ENCODE measurements around the gene SLC6A1.

Gene SLC6A1

DNA sequence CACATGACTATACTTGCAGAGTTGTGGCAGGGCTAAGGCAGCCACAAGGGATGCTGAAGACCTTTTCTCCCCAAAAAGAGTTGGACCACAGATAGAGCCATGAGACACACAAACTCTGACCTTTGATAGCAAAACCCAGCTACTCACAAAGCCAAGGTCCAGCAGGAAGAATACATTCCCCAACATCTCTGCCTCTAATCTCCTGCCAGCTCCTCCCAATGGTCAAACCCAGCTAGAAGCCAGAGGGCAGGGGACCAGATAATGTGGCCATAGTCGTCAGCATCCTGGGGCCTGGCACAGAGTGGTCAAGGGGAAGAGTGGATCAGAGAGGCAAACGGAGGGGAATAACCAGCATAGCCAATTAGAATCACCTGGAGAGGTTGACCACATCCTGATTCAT, 28.2 kb downstream of the SLC6A1 start:
- no peak for DNase-seq
- Histone ChIP-seq H3K27me3 (peaks cover 3% of the 10 kb centered on the region; the same call in 1 of the 2 replicates), H3K4me3 (ENCODE audit: low read depth, low read length) (no peak overlapping the region), H3K9me3 (no peaks in the 10 kb centered on the region), H3K4me1 (no peaks in the 10 kb centered on the region), H3K36me3 (no peaks in the 10 kb centered on the region)
- TF ChIP-seq, protein P1, sequence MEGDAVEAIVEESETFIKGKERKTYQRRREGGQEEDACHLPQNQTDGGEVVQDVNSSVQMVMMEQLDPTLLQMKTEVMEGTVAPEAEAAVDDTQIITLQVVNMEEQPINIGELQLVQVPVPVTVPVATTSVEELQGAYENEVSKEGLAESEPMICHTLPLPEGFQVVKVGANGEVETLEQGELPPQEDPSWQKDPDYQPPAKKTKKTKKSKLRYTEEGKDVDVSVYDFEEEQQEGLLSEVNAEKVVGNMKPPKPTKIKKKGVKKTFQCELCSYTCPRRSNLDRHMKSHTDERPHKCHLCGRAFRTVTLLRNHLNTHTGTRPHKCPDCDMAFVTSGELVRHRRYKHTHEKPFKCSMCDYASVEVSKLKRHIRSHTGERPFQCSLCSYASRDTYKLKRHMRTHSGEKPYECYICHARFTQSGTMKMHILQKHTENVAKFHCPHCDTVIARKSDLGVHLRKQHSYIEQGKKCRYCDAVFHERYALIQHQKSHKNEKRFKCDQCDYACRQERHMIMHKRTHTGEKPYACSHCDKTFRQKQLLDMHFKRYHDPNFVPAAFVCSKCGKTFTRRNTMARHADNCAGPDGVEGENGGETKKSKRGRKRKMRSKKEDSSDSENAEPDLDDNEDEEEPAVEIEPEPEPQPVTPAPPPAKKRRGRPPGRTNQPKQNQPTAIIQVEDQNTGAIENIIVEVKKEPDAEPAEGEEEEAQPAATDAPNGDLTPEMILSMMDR (IDR thresholded peaks at IDR 0.05; ENCODE audit: low read depth, low read length) = no peak

- TF ChIP-seq, protein P1 (IDR thresholded peaks at IDR 0.05; ENCODE audit: low read depth, low read length) = no peak
- H3K27me3 ChIP-seq = peaks cover 3% of the 10 kb centered on the region; the same call in 1 of the 2 replicates
- H3K4me3 ChIP-seq (ENCODE audit: low read depth, low read length) = no peak overlapping the region
- H3K36me3 ChIP-seq = no peaks in the 10 kb centered on the region
- no peaks in the 10 kb centered on the region for H3K4me1 ChIP-seq
- DNase-seq = no peak
- no peaks in the 10 kb centered on the region for H3K9me3 ChIP-seq
These were observed 29.1 kb downstream of the SLC6A1 start for GRCh38 chr3:11021611-11022011.

GRCh38 chr3:11022115-11022514, 29.6 kb downstream of the SLC6A1 start:
- Histone ChIP-seq H3K9me3 (no peaks in the 10 kb centered on the region), H3K36me3 (no peaks in the 10 kb centered on the region), H3K4me1 (no peaks in the 10 kb centered on the region), H3K27me3 (peaks cover 3% of the 10 kb centered on the region; the same call in 1 of the 2 replicates), H3K4me3 (ENCODE audit: low read depth, low read length) (no peak overlapping the region)
- DNase-seq = no peak
- TF ChIP-seq, protein P1 (IDR thresholded peaks at IDR 0.05; ENCODE audit: low read depth, low read length) = no peak

GRCh38 chr3:11024181-11024580, 31.6 kb downstream of the SLC6A1 start:
- H3K4me3 ChIP-seq (ENCODE audit: low read depth, low read length) = no peak overlapping the region
- H3K9me3 ChIP-seq = no peaks in the 10 kb centered on the region
- H3K4me1 ChIP-seq = no peaks in the 10 kb centered on the region
- no peak for DNase-seq
- no peaks in the 10 kb centered on the region for H3K36me3 ChIP-seq
- TF ChIP-seq, protein P1 (IDR thresholded peaks at IDR 0.05; ENCODE audit: low read depth, low read length) = no peak
- H3K27me3 ChIP-seq = peaks cover 3% of the 10 kb centered on the region; the same call in 1 of the 2 replicates

DNA sequence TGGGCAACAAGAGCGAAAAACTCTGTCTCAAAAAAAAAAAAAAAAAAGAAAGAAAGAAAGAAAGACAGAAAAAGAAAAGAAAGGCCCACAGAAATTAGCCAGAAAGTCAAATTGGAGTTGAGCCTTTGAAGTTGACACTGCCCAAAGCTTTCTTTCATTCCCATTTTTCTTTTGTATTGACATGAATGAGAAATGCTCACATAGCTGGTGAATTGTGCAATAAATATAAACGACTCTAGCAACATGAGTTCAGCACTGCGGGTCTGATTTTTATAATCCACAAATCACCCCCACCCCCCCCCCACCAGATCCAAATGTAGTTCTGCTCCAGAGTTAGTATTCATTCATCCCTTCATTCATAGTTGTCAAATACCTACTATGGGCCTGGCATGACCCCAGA, 37.4 kb downstream of the SLC6A1 start:
- H3K4me3 ChIP-seq (ENCODE audit: low read depth, low read length) = no peak overlapping the region
- H3K4me1 ChIP-seq = no peaks in the 10 kb centered on the region
- no peak for DNase-seq
- no peaks in the 10 kb centered on the region for H3K36me3 ChIP-seq
- H3K27me3 ChIP-seq = no peaks in the 10 kb centered on the region
- H3K9me3 ChIP-seq = no peaks in the 10 kb centered on the region
- TF ChIP-seq, protein P1 (IDR thresholded peaks at IDR 0.05; ENCODE audit: low read depth, low read length) = no peak

GRCh38 chr3:11033871-11034270, 41.3 kb downstream of the SLC6A1 start:
- no peak for DNase-seq
- no peak overlapping the region for H3K4me3 ChIP-seq (ENCODE audit: low read depth, low read length)
- H3K9me3 ChIP-seq = no peaks in the 10 kb centered on the region
- H3K4me1 ChIP-seq = no peaks in the 10 kb centered on the region
- peaks cover 4% of the 10 kb centered on the region; the same call in 1 of the 2 replicates for H3K27me3 ChIP-seq
- TF ChIP-seq, protein P1 (IDR thresholded peaks at IDR 0.05; ENCODE audit: low read depth, low read length) = no peak
- H3K36me3 ChIP-seq = no peaks in the 10 kb centered on the region

Data from BE2C (cell line).